ENCODE results near the gene PTGFRN.

DNA sequence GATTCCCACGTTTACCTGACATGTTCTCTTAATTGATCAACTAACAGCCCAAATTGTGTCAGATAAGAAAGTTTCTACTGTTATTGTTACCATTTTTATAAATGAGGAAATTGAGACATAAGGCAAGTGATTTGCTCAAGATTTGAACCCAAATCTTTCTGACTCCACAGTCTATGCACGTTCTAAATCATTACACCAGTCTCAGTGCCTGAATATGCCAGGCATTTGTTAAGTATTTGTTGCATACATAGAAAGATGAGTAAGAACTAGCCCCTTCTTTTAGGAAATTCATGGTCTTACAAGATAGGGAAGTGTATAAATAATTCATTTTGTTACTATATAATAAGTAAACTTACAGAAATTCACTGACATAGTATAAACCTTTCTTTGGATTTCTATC lies 84.7 kb downstream of the PTGFRN start:
- TF ChIP-seq, protein P1, sequence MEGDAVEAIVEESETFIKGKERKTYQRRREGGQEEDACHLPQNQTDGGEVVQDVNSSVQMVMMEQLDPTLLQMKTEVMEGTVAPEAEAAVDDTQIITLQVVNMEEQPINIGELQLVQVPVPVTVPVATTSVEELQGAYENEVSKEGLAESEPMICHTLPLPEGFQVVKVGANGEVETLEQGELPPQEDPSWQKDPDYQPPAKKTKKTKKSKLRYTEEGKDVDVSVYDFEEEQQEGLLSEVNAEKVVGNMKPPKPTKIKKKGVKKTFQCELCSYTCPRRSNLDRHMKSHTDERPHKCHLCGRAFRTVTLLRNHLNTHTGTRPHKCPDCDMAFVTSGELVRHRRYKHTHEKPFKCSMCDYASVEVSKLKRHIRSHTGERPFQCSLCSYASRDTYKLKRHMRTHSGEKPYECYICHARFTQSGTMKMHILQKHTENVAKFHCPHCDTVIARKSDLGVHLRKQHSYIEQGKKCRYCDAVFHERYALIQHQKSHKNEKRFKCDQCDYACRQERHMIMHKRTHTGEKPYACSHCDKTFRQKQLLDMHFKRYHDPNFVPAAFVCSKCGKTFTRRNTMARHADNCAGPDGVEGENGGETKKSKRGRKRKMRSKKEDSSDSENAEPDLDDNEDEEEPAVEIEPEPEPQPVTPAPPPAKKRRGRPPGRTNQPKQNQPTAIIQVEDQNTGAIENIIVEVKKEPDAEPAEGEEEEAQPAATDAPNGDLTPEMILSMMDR (IDR thresholded peaks at IDR 0.05) = no peak
- no peak for TF ChIP-seq ZFX (IDR thresholded peaks at IDR 0.05; ENCODE audit: borderline replicate concordance)

Measured in 22Rv1 (cell line).